Measurements from ENCODE around the gene DRD4. TPM values are rescaled to one million over a fixed set of nuclear protein-coding genes. Genes with fewer than 3 reads are reported as not detected.

The DRD4 gene
- total and polyA plus RNA-seq, 10 of the 15 experiments (the other 5 are each of a cell fraction or from before 2014, with no cell fraction given), result not detected

DNA sequence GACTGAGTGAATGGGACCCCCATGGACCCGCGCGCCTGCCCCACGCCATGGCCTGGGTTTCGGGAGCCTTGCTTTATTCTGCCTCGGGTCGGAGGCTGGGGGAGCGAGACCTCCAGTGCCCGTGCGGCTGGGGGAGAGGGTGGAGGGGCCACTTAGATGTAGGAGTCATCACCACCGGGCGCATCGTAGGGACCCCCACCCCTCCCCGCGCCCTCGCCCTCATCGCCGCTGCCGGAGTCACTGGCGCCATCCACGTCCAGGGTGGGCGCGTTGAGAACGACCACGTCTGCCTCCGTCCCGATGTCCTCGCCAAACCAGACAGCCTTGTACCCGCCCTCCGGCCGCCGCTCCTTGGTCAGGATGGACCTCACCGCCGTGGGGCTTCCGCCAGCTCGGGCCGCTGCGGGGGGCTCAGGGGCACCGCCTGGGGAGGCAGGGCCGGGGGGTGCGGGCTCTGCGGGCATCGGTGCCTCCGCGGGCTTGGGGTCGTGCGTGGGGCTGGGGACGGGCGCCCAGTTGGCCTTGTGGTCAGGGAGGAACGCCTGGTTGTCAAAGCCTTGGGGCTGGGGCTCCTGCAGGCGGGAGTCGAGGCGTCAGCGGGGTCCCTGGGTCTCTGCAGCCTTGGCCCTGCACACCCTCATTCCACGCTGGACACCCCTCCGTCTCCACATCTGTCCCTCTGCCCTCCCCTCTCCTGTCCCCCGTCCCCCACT, 19.7 kb upstream of the DRD4 start:
- intact Hi-C loops (cut with micrococcal nuclease; ENCODE audit: unreplicated experiment) (loop anchor here (5.0 kb wide), 1 partner anchor 105 kb away; no protein-coding TSS in a partner anchor), in situ Hi-C loops (cut with MboI) (no loop called here)
- SMC1A ChIA-PET (ENCODE audit: uncharacterized antibody, unreplicated experiment), result no interaction called here
- H3K4me3 ChIP-seq, result no peak overlapping the region
- TF ChIP-seq, protein P1, sequence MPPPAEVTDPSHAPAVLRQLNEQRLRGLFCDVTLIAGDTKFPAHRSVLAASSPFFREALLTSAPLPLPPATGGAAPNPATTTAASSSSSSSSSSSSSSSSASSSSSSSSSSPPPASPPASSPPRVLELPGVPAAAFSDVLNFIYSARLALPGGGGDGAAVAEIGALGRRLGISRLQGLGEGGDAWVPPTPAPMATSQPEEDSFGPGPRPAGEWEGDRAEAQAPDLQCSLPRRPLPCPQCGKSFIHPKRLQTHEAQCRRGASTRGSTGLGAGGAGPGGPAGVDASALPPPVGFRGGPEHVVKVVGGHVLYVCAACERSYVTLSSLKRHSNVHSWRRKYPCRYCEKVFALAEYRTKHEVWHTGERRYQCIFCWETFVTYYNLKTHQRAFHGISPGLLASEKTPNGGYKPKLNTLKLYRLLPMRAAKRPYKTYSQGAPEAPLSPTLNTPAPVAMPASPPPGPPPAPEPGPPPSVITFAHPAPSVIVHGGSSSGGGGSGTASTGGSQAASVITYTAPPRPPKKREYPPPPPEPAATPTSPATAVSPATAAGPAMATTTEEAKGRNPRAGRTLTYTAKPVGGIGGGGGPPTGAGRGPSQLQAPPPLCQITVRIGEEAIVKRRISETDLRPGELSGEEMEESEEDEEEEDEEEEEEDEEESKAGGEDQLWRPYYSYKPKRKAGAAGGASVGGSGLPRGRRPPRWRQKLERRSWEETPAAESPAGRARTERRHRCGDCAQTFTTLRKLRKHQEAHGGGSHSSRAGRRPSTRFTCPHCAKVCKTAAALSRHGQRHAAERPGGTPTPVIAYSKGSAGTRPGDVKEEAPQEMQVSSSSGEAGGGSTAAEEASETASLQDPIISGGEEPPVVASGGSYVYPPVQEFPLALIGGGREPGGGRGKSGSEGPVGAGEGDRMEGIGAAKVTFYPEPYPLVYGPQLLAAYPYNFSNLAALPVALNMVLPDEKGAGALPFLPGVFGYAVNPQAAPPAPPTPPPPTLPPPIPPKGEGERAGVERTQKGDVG (CRISPR knock-in tag; IDR thresholded peaks at IDR 0.05), result no peak
- POLR2A ChIA-PET, result no interaction called here
- DNase-seq (ENCODE audit: low read depth, low spot score) (no peak), ATAC-seq (no peak), FAIRE-seq (no peak)
- no peaks in the 10 kb centered on the region for H3K9me3 ChIP-seq (replicated peaks; ENCODE audit: control insufficient read depth, insufficient read depth, low read length)
- WGBS (ENCODE audit: insufficient coverage, insufficient replicate concordance, low lambda C conversion rate, missing lambda C conversion rate), result 93% methylated on average over 31 of the region's 57 CpGs
- peaks cover 14% of the 10 kb centered on the region for H3K4me1 ChIP-seq (ENCODE audit: control insufficient read depth, insufficient read depth, low read length)
- CTCF ChIA-PET, result no interaction called here
- H3K79me2 ChIP-seq (ENCODE audit: control insufficient read depth, insufficient read depth, low read length), result peaks cover 26% of the 10 kb centered on the region
- H3K36me3 ChIP-seq (ENCODE audit: control insufficient read depth in 2 of 2, insufficient read depth in 2 of 2, low read length in 1 of 2), result peaks cover 7 to 15% of the 10 kb centered on the region in 2 experiments; a peak in 3 of 4 replicates
- H4K20me1 ChIP-seq (ENCODE audit: control insufficient read depth, insufficient read depth), result peaks cover 8% of the 10 kb centered on the region
- no peak overlapping the region for H3K27ac ChIP-seq (ENCODE audit: control insufficient read depth, insufficient read depth)
- no peak overlapping the region for H3K9ac ChIP-seq (ENCODE audit: control insufficient read depth, insufficient read depth, low read length)
- no peaks in the 10 kb centered on the region for H3K27me3 ChIP-seq (replicated peaks in 1 of 2; ENCODE audit: control insufficient read depth in 2 of 2, insufficient read depth in 2 of 2, low read length in 1 of 2)
- no peak overlapping the region for H2AFZ ChIP-seq (ENCODE audit: control insufficient read depth, low read depth, low read length)
- no TSS peak for BruUV-seq (replicated peaks)
- RAD21 ChIA-PET (ENCODE audit: unreplicated experiment), result no interaction called here
- no peak overlapping the region for H3K4me2 ChIP-seq (ENCODE audit: control insufficient read depth, insufficient read depth)
